Liver (tissue), 9 donors: Measurements from ENCODE around the gene ZIK1. TPM values are rescaled to one million over a fixed set of nuclear protein-coding genes. Genes with fewer than 3 reads are reported as not detected.

Experiments
- DNase-seq: peaks from one replicate; pipeline ENCODE4 v3.0.0-alpha.2; 2017; ENCODE audit warnings: low spot score
- H3K27ac ChIP-seq, 2 donors: one replicate each; pipeline ENCODE4 v1.7.0; 2013; ENCODE audit warnings: inconsistent platforms in 2 of 2, low read length in 2 of 2, control low read depth in 1 of 2, low read depth in 1 of 2, mild to moderate bottlenecking in 1 of 2
- H3K27me3 ChIP-seq, 4 donors: one replicate each; pipeline versions ENCODE4 v1.6.1 to v1.7.0; 2013; ENCODE audit warnings: low read length in 3 of 4, inconsistent platforms in 1 of 4, mild to moderate bottlenecking in 1 of 4, moderate library complexity in 1 of 4; ENCODE audit not compliant: control insufficient read depth in 4 of 4, insufficient read depth in 4 of 4
- H3K36me3 ChIP-seq, 4 donors: one replicate each; pipeline versions ENCODE4 v1.6.1 to v1.7.0; 2013; ENCODE audit warnings: low read length in 3 of 4, mild to moderate bottlenecking in 3 of 4, low read depth in 1 of 4, moderate library complexity in 1 of 4; ENCODE audit not compliant: control insufficient read depth in 4 of 4, insufficient read depth in 3 of 4
- H3K4me1 ChIP-seq, 4 donors: one replicate each; pipeline versions ENCODE4 v1.6.1 to v1.7.0; 2013; ENCODE audit warnings: low read length in 3 of 4, mild to moderate bottlenecking in 3 of 4, moderate library complexity in 1 of 4; ENCODE audit not compliant: control insufficient read depth in 4 of 4, insufficient read depth in 4 of 4
- H3K4me3 ChIP-seq, 3 donors: one replicate each; pipeline versions ENCODE4 v1.6.1 to v1.7.0; 2013; ENCODE audit warnings: low read length in 3 of 3, control low read depth in 1 of 3, low read depth in 1 of 3, mild to moderate bottlenecking in 1 of 3
- H3K9ac ChIP-seq, 2 donors: one replicate each; pipeline ENCODE4 v1.7.0; 2013; ENCODE audit warnings: low read length in 2 of 2, mild to moderate bottlenecking in 2 of 2, moderate library complexity in 2 of 2, control low read depth in 1 of 2, low read depth in 1 of 2
- H3K9me3 ChIP-seq, 4 donors: one replicate each; pipeline versions ENCODE4 v1.6.1 to v1.7.0; 2013; ENCODE audit warnings: low read length in 3 of 4; ENCODE audit not compliant: control insufficient read depth in 4 of 4
- ATF3 ChIP-seq: IDR thresholded peaks from 2 replicates; pipeline ENCODE4 v1.6.1; 2016; ENCODE audit warnings: antibody characterized with exemption
- CTCF ChIP-seq: fragments of 150-350 bp; IDR thresholded peaks from 2 replicates; pipeline ENCODE4 v1.5.1; 2017; ENCODE audit warnings: improper control_type of control experiment, low read depth, low read length; ENCODE audit not compliant: missing input control
- EGR1 ChIP-seq, 2 donors: IDR thresholded peaks; 2 replicates each; pipeline ENCODE4 v1.6.1; 2016 to 2018; ENCODE audit warnings: antibody characterized with exemption in 2 of 2, low read depth in 2 of 2
- FOXA1 ChIP-seq: IDR thresholded peaks from 2 replicates; pipeline ENCODE4 v1.6.1; 2016; ENCODE audit warnings: antibody characterized with exemption
- FOXA2 ChIP-seq: IDR thresholded peaks from 2 replicates; pipeline ENCODE4 v1.6.1; 2016; ENCODE audit warnings: antibody characterized with exemption
- GABPA ChIP-seq, 2 donors: IDR thresholded peaks in 1 of 2; conservative IDR thresholded peaks in 1 of 2; 2 replicates each; pipeline ENCODE4 v1.6.1; 2016; ENCODE audit warnings: antibody characterized with exemption in 2 of 2, mild to moderate bottlenecking in 1 of 2, moderate library complexity in 1 of 2
- HNF4G ChIP-seq: IDR thresholded peaks from 2 replicates; pipeline ENCODE4 v1.6.1; 2016; ENCODE audit warnings: antibody characterized with exemption
- JUND ChIP-seq, 2 donors: IDR thresholded peaks; 2 replicates each; pipeline ENCODE4 v1.6.1; 2016; ENCODE audit warnings: antibody characterized with exemption in 2 of 2
- MAX ChIP-seq: IDR thresholded peaks from 2 replicates; pipeline ENCODE4 v1.6.1; 2016; ENCODE audit warnings: antibody characterized with exemption
- NR2F2 ChIP-seq: IDR thresholded peaks from 2 replicates; pipeline ENCODE4 v1.6.1; 2016; ENCODE audit warnings: antibody characterized with exemption
- RAD21 ChIP-seq, 2 donors: IDR thresholded peaks; 2 replicates each; pipeline ENCODE4 v1.6.1; 2016; ENCODE audit warnings: antibody characterized with exemption in 2 of 2, mild to moderate bottlenecking in 2 of 2
- REST ChIP-seq: IDR thresholded peaks from 2 replicates; pipeline ENCODE4 v1.6.1; 2016; ENCODE audit warnings: antibody characterized with exemption, mild to moderate bottlenecking
- RXRA ChIP-seq, 2 donors: IDR thresholded peaks; 2 replicates each; pipeline ENCODE4 v1.6.1; 2017 to 2018; ENCODE audit warnings: antibody characterized with exemption in 2 of 2, mild to moderate bottlenecking in 1 of 2
- SP1 ChIP-seq: IDR thresholded peaks from 2 replicates; pipeline ENCODE4 v1.6.1; 2018; ENCODE audit warnings: antibody characterized with exemption, mild to moderate bottlenecking
- TAF1 ChIP-seq: conservative IDR thresholded peaks from 2 replicates; pipeline ENCODE4 v1.6.1; 2016; ENCODE audit warnings: antibody characterized with exemption, mild to moderate bottlenecking
- YY1 ChIP-seq: IDR thresholded peaks from 2 replicates; pipeline ENCODE4 v1.6.1; 2016; ENCODE audit warnings: antibody characterized with exemption, mild to moderate bottlenecking
- ZBTB33 ChIP-seq: IDR thresholded peaks from 2 replicates; pipeline ENCODE4 v1.6.1; 2016; ENCODE audit warnings: antibody characterized with exemption
- WGBS: extraction: QIAGEN DNeasy Blood & Tissue Kit; methylation state at CpG from one replicate; pipeline ENCODE4 v1.1.7; 2013; 5-methylcytosine and 5-hydroxymethylcytosine counted together
- polyA plus RNA-seq, 2 donors: library from polyadenylated mRNA; stranded (reverse) in 1 of 2; unstranded in 1 of 2; fragments of 200-250 nt in 1 of 2; fragments of >200 nt in 1 of 2; fragmentation: Nextera tagmentation in 1 of 2; extraction: Ambion mirVana in 1 of 2; gene quantifications; one replicate each; pipeline versions ENCODE4 v1.2.1 to v1.2.3, GENCODE V29; 2013 to 2015
- total RNA-seq, 2 donors: library from RNA; depleted of rRNA; stranded (reverse); fragments of >200 nt; gene quantifications; one replicate each; pipeline ENCODE4 v1.2.3, GENCODE V29; 2014
- donor health status: healthy.
- donor health status: healthy.
- donor health status: healthy.
- donor health status: healthy.
- donor health status: healthy.

Gene ZIK1
- total and polyA plus RNA-seq, 4 donors, result 0.29 to 8.6 (median 0.88) TPM

GRCh38 chr19:57560049-57560491 lies 23.9 kb upstream of the ZIK1 start:
- Histone ChIP-seq H3K9ac (peak overlapping the region in 1 of 2 donors; percentile 86), H3K27me3 (no peaks in the 10 kb centered on the region), H3K4me1 (peaks cover 0 to 19% (median 11%) of the 10 kb centered on the region in 4 donors), H3K9me3 (peaks cover 18 to 55% (median 32%) of the 10 kb centered on the region in 4 donors), H3K27ac (no peak overlapping the region), H3K4me3 (peak overlapping the region; percentile 70 to 91 (median 72)), H3K36me3 (peaks cover 5 to 15% (median 13%) of the 10 kb centered on the region in 4 donors)
- 19% methylated on average over 23 of the region's 23 CpGs for WGBS
- no peak for TF ChIP-seq FOXA1
- no peak for TF ChIP-seq RXRA (IDR thresholded peaks at IDR 0.05)
- TF ChIP-seq JUND (IDR thresholded peaks at IDR 0.05), result no peak
- no peak for TF ChIP-seq REST
- TF ChIP-seq YY1, result no peak
- TF ChIP-seq ZBTB33, result no peak
- no peak for TF ChIP-seq RAD21 (IDR thresholded peaks at IDR 0.05)
- no peak for TF ChIP-seq MAX
- TF ChIP-seq NR2F2, result no peak
- no peak for TF ChIP-seq FOXA2
- DNase-seq, result no peak

- Histone ChIP-seq H3K9me3 (peaks cover 27 to 74% (median 50%) of the 10 kb centered on the region in 4 donors), H3K9ac (no peak overlapping the region)
- WGBS, result 75% methylated on average over 1 of the region's 1 CpG
- TF ChIP-seq SP1, result no peak
- TF ChIP-seq NR2F2, result no peak
- TF ChIP-seq FOXA1, result no peak
- TF ChIP-seq TAF1, result no peak
- no peak for TF ChIP-seq HNF4G
- no peak for TF ChIP-seq RAD21 (IDR thresholded peaks at IDR 0.05)
- TF ChIP-seq EGR1 (IDR thresholded peaks at IDR 0.05; ENCODE audit: low read depth in 2 of 2), result no peak
- no peak for TF ChIP-seq REST
- TF ChIP-seq MAX, result no peak
- TF ChIP-seq ATF3, result no peak
- no peak for TF ChIP-seq JUND (IDR thresholded peaks at IDR 0.05)
- TF ChIP-seq FOXA2, result no peak
- TF ChIP-seq RXRA (IDR thresholded peaks at IDR 0.05), result no peak
- no peak for TF ChIP-seq YY1
- TF ChIP-seq GABPA (IDR thresholded peaks at IDR 0.05 in 1 of 2, conservative IDR thresholded peaks at IDR 0.05 in 1 of 2), result no peak
- TF ChIP-seq ZBTB33, result no peak
- no peak for TF ChIP-seq CTCF
These were observed 20.4 kb upstream of the ZIK1 start for GRCh38 chr19:57563547-57563946.

More at GRCh38 chr19:57563547-57563946, 20.4 kb upstream of the ZIK1 start:
- Histone ChIP-seq H3K4me3 (peak overlapping the region in 2 of 3 donors; percentile 5 to 32), H3K36me3 (no peaks in the 10 kb centered on the region), H3K4me1 (peaks cover 0 to 13% (median 8%) of the 10 kb centered on the region in 4 donors), H3K27me3 (no peaks in the 10 kb centered on the region), H3K27ac (no peak overlapping the region)
- no peak for DNase-seq
